Neural progenitor cell (in vitro differentiated cells): ENCODE data around the gene ZNF763. TPM values are rescaled to one million over a fixed set of nuclear protein-coding genes. Genes with fewer than 3 reads are reported as not detected.
"Not testable (repeated sequence)": the region's sequence is repeated elsewhere in the genome, so short reads cannot be mapped to it uniquely, and the experiment has no call there.

ENCODE experiments used
- DNase-seq: peaks from one replicate; pipeline ENCODE4 v3.0.0-alpha.2; 2016; ENCODE audit warnings: low spot score
- H2AFZ ChIP-seq: fragments of 200-600 bp; sonication (generic); replicated peaks from 2 replicates; pipeline ENCODE4 v1.6.1; 2016; ENCODE audit warnings: antibody characterized with exemption
- H3F3A ChIP-seq: fragments of 200-600 bp; sonication (generic); 2 replicates; pipeline ENCODE4 v1.6.1; 2016; ENCODE audit warnings: antibody characterized with exemption, low read depth
- H3K27ac ChIP-seq: fragments of 200-600 bp; sonication (generic); 2 replicates; pipeline ENCODE4 v1.5.1; 2016; ENCODE audit warnings: mild to moderate bottlenecking
- H3K27me3 ChIP-seq: fragments of 200-600 bp; sonication (generic); 2 replicates; pipeline ENCODE4 v1.6.1; 2016; ENCODE audit warnings: mild to moderate bottlenecking, moderate library complexity
- H3K36me3 ChIP-seq: fragments of 200-600 bp; sonication (generic); 2 replicates; pipeline ENCODE4 v1.5.1; 2016
- H3K4me1 ChIP-seq: fragments of 200-600 bp; sonication (generic); 2 replicates; pipeline ENCODE4 v1.6.1; 2016; ENCODE audit warnings: mixed run types
- H3K4me2 ChIP-seq: fragments of 200-600 bp; sonication (generic); 2 replicates; pipeline ENCODE4 v1.6.1; 2016
- H3K4me3 ChIP-seq: fragments of 200-600 bp; sonication (generic); 2 replicates; pipeline ENCODE4 v1.5.1; 2016
- H3K79me2 ChIP-seq: fragments of 200-600 bp; sonication (generic); 2 replicates; pipeline ENCODE4 v1.6.1; 2016; ENCODE audit warnings: low read depth
- H3K9ac ChIP-seq: fragments of 200-600 bp; sonication (generic); 2 replicates; pipeline ENCODE4 v1.6.1; 2016
- H3K9me3 ChIP-seq: fragments of 200-600 bp; sonication (generic); 2 replicates; pipeline ENCODE4 v1.5.1; 2016; ENCODE audit warnings: low read depth
- H4K20me1 ChIP-seq: fragments of 200-600 bp; sonication (generic); 2 replicates; pipeline ENCODE4 v1.6.1; 2016; ENCODE audit warnings: low read depth
- H3K27ac Mint-ChIP-seq: 3 replicates; pipeline ENCODE4 v1.8.0; 2021; ENCODE audit warnings: mixed read lengths
- H3K27me3 Mint-ChIP-seq: 2 replicates; pipeline ENCODE4 v1.8.0; 2022; ENCODE audit warnings: low read depth, mild to moderate bottlenecking, inconsistent platforms, moderate library complexity, mixed read lengths; ENCODE audit not compliant: insufficient read depth
- H3K36me3 Mint-ChIP-seq: 3 replicates; pipeline ENCODE4 v1.8.0; 2021; ENCODE audit warnings: mixed read lengths
- H3K4me1 Mint-ChIP-seq: 3 replicates; pipeline ENCODE4 v1.8.0; 2021; ENCODE audit warnings: mixed read lengths
- H3K4me3 Mint-ChIP-seq: 3 replicates; pipeline ENCODE4 v1.8.0; 2021; ENCODE audit warnings: mild to moderate bottlenecking, moderate library complexity, mixed read lengths
- H3K9me3 Mint-ChIP-seq: 3 replicates; pipeline ENCODE4 v1.8.0; 2020; ENCODE audit warnings: mixed read lengths
- EZH2 ChIP-seq: fragments of 200-600 bp; sonication (generic); IDR thresholded peaks from 2 replicates; pipeline ENCODE4 v1.6.1; 2017; ENCODE audit warnings: antibody characterized with exemption, mild to moderate bottlenecking, moderate library complexity
- EZH2phosphoT487 ChIP-seq: fragments of 200-600 bp; sonication (generic); IDR thresholded peaks from 2 replicates; pipeline ENCODE4 v1.6.1; 2017; ENCODE audit warnings: antibody characterized with exemption
- total RNA-seq: library from RNA; depleted of rRNA; stranded (reverse); fragments of >200 nt; gene quantifications from 2 replicates; pipeline ENCODE4 v1.2.3, GENCODE V29; 2015; ENCODE audit warnings: low replicate concordance
- TF ChIP-seq, protein P1 (sequence below): fragments of 200-600 bp; sonication (generic); IDR thresholded peaks from 2 replicates; pipeline ENCODE4 v1.5.1; 2017; ENCODE audit warnings: antibody characterized with exemption, mild to moderate bottlenecking

Gene ZNF763
- total RNA-seq = 10.0 and 17.7 TPM in 2 replicates

DNA sequence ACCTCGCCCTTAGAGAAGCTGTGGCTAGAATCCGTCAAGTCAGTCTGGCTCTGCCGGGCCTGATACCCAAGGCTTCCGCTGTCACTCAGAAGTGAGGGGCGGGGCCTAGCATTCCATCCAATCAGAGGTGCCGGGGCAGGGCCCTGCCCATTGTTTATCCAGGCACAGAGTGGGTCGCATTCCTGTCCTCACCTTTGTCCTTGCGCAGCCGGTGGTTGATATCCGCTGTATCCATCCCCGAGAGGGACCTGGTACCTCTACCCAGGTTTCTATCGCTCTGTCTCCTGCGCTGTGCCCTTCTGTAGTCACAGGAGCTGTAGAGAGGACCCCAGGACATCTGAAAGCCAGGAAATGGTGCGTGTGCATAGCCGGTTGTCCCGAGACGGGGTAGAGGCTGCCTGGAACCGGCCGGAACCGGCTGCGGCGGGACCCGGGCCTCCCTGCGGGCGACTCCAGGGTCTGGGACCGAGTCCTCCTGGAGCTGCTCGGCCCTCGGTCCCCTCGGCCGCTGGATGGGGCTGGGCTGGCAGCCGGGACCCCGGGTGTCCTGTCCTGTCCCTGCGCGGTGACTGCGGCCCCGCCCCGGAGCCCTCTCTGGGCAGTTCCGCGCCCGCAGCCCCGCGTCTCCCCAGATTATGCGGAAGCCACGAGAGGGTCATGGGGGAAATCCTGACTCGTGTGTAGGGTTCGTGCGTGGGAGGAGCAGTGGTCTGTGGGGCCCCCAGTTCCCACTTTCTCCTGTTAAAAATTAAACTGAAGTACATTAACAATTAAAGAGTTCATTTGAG is at the start of gene ZNF763:
TSS of gene ZNF763 (plus strand) at position 183 of the 788 bp plus-strand sequence. CDS start at position 352, 169 bp downstream.
- Histone ChIP-seq H3K4me2 (peak within 1 kb of the TSS; percentile 77), H3K36me3 (no peaks in the 10 kb centered on the region), H4K20me1 (no peaks in the 10 kb centered on the region), H3K4me1 (peaks cover 5% of the 10 kb centered on the region), H2AFZ (peak within 1 kb of the TSS; percentile 85), H3K27ac (peak within 1 kb of the TSS; percentile 99), H3K9me3 (no peaks in the 10 kb centered on the region), H3K4me3 (peak within 1 kb of the TSS; percentile 77), H3K79me2 (no peaks in the 10 kb centered on the region), H3K9ac (peak within 1 kb of the TSS; percentile 85), H3K27me3 (peaks cover 8% of the 10 kb centered on the region), H3F3A (peaks cover 18% of the 10 kb centered on the region)
- Mint-ChIP-seq H3K36me3 (peaks cover 16% of the 10 kb centered on the region), H3K4me1 (peaks cover 15% of the 10 kb centered on the region), H3K9me3 (peaks cover 36% of the 10 kb centered on the region), H3K27ac (peak within 1 kb of the TSS; percentile 92), H3K4me3 (peak within 1 kb of the TSS; percentile 92), H3K27me3 (peaks cover 2% of the 10 kb centered on the region)
- DNase-seq = peak; percentile 98
- TF ChIP-seq EZH2 (no peak), EZH2phosphoT487 (no peak)
- TF ChIP-seq, protein P1, sequence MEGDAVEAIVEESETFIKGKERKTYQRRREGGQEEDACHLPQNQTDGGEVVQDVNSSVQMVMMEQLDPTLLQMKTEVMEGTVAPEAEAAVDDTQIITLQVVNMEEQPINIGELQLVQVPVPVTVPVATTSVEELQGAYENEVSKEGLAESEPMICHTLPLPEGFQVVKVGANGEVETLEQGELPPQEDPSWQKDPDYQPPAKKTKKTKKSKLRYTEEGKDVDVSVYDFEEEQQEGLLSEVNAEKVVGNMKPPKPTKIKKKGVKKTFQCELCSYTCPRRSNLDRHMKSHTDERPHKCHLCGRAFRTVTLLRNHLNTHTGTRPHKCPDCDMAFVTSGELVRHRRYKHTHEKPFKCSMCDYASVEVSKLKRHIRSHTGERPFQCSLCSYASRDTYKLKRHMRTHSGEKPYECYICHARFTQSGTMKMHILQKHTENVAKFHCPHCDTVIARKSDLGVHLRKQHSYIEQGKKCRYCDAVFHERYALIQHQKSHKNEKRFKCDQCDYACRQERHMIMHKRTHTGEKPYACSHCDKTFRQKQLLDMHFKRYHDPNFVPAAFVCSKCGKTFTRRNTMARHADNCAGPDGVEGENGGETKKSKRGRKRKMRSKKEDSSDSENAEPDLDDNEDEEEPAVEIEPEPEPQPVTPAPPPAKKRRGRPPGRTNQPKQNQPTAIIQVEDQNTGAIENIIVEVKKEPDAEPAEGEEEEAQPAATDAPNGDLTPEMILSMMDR = no peak

DNA sequence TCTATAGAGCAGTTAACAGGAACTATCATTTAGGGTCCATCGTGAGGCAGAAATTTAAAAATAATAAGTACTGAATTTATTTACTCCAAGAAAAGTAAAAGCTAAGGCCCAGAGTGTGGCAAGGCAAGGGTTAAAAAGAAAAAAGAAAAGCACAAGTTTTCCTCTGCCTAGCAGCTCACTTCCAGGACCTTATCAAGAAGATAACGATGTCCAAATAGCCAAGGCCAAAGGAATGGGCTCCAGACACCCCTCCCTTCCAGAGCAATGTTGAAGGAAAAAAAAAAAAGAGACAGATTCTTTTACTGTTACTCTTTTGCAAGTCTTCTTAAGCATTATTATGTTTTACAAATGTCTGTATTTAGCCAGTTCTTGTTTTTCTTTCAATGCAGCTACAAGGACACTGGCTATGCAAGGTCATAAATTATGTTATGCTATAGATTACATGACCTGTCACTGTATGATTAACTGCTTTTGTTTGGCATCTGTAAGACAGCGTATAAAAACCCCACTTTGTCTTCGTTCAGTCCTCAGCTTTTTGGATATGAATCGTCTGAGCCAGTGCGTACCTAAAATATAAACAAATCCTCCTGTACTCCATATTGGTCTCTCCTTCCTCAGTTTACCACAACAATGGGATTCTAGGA is 42.9 kb upstream of the ZNF763 start:
- no peak overlapping the region for H3K4me3 Mint-ChIP-seq
- Histone ChIP-seq H2AFZ (no peak overlapping the region), H3K4me1 (no peaks in the 10 kb centered on the region), H3K79me2 (peaks cover 17% of the 10 kb centered on the region), H3K4me2 (no peak overlapping the region), H4K20me1 (no peaks in the 10 kb centered on the region), H3K27me3 (no peaks in the 10 kb centered on the region), H3F3A (peaks cover 17% of the 10 kb centered on the region), H3K27ac (no peak overlapping the region), H3K36me3 (no peaks in the 10 kb centered on the region), H3K9me3 (peaks cover 6% of the 10 kb centered on the region), H3K4me3 (no peak overlapping the region), H3K9ac (no peak overlapping the region)
- no peak for DNase-seq
- H3K27ac Mint-ChIP-seq = no peak overlapping the region
- TF ChIP-seq EZH2 (no peak), EZH2phosphoT487 (no peak)
- TF ChIP-seq, protein P1 = no peak
- peaks cover 3% of the 10 kb centered on the region for H3K27me3 Mint-ChIP-seq
- H3K4me1 Mint-ChIP-seq = peaks cover 16% of the 10 kb centered on the region
- H3K9me3 Mint-ChIP-seq = peaks cover 46% of the 10 kb centered on the region
- peaks cover 28% of the 10 kb centered on the region for H3K36me3 Mint-ChIP-seq

DNA sequence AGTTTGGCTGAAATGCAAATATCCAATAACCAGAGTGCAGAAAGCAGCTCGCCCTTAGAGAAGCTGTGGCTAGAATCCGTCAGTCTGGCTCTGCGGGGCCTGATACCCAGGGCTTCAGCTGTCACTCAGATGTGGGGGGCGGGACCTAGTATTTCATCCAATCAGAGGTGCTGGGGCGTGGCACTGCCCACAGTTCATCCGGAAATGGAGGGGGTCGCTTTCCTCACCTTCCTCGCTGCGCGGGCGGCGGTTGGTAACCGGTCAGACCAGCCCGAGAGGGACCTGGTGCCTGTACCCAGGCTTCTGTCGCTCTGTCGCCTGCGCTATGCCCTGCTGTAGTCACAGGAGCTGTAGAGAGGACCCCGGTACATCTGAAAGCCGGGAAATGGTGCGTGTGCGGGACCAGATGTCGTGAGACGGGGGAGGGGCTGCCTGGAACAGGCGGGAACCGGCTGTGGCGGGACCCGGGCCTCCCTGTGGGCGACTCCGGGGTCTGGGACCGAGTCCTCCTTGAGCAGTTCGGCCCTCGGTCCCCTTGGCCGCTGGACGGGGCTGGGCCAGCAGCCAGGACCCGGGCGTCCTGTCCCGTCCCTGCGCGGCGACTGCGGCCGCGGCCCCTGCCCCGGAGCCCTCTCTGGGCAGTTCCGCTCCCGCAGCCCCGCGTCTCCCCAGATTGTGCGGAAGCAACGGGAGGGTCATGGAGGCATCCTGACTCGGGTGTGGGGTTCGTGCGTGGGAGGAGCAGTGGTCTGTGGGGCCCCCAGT is 39.8 kb upstream of the ZNF763 start, which contains the start of gene ZNF700:
TSS of gene ZNF700 (plus strand) at position 222 of the 765 bp plus-strand sequence. CDS start at position 326, 104 bp downstream.
- Mint-ChIP-seq H3K9me3 (peaks cover 54% of the 10 kb centered on the region), H3K4me1 (peaks cover 16% of the 10 kb centered on the region), H3K27me3 (peaks cover 4% of the 10 kb centered on the region), H3K4me3 (peak within 1 kb of the TSS; percentile 99), H3K36me3 (peaks cover 44% of the 10 kb centered on the region), H3K27ac (peak within 1 kb of the TSS; percentile 93)
- peak within 1 kb of the TSS; percentile 84 for H2AFZ ChIP-seq
- H3K4me2 ChIP-seq = peak within 1 kb of the TSS; percentile 82
- H4K20me1 ChIP-seq = no peaks in the 10 kb centered on the region
- H3K4me3 ChIP-seq = peak within 1 kb of the TSS; percentile 83
- peaks cover 45% of the 10 kb centered on the region for H3K79me2 ChIP-seq
- H3K27ac ChIP-seq = peak within 1 kb of the TSS; percentile 94
- peak within 1 kb of the TSS; percentile 79 for H3K9ac ChIP-seq
- no peaks in the 10 kb centered on the region for H3K27me3 ChIP-seq
- H3K36me3 ChIP-seq = no peaks in the 10 kb centered on the region
- TF ChIP-seq EZH2 = no peak
- TF ChIP-seq EZH2phosphoT487 = no peak
- TF ChIP-seq, protein P1 = no peak
- DNase-seq = peak; percentile 97
- H3K4me1 ChIP-seq = no peaks in the 10 kb centered on the region
- peaks cover 17% of the 10 kb centered on the region for H3F3A ChIP-seq
- no peaks in the 10 kb centered on the region for H3K9me3 ChIP-seq

GRCh38 chr19:11925651-11926187 is 39.1 kb upstream of the ZNF763 start:
- DNase-seq, H3K27me3 ChIP-seq, H3K4me1 ChIP-seq, H3K27me3 Mint-ChIP-seq, H3K9me3 ChIP-seq, H4K20me1 ChIP-seq, H3K36me3 ChIP-seq: not testable (repeated sequence)
- peak overlapping the region; percentile 79 for H3K9ac ChIP-seq
- Mint-ChIP-seq H3K36me3 (peaks cover 48% of the 10 kb centered on the region), H3K4me1 (peaks cover 16% of the 10 kb centered on the region), H3K4me3 (peak overlapping the region; percentile 99), H3K9me3 (peaks cover 59% of the 10 kb centered on the region), H3K27ac (peak overlapping the region; percentile 40)
- H3K4me3 ChIP-seq = peak overlapping the region; percentile 83
- peaks cover 17% of the 10 kb centered on the region for H3F3A ChIP-seq
- peaks cover 51% of the 10 kb centered on the region for H3K79me2 ChIP-seq
- H3K27ac ChIP-seq = peak overlapping the region; percentile 94
- H2AFZ ChIP-seq = peak overlapping the region; percentile 84
- H3K4me2 ChIP-seq = peak overlapping the region; percentile 82
